DOHH2 (cell line): ENCODE measurements around the gene ELK3.

ENCODE experiments used
- H3F3A ChIP-seq: fragments of 200-600 bp; sonication (generic), shearing (Covaris generic); 2 replicates; pipeline ENCODE4 v1.6.0; 2016; ENCODE audit warnings: antibody characterized with exemption, mild to moderate bottlenecking; ENCODE audit not compliant: control insufficient read depth, insufficient read depth
- H3K27ac ChIP-seq: fragments of 200-600 bp; sonication (generic); 2 replicates; pipeline ENCODE4 v1.5.1; 2014; ENCODE audit warnings: low read depth, mild to moderate bottlenecking, low read length, moderate library complexity
- H3K27me3 ChIP-seq: fragments of 200-600 bp; sonication (generic); 2 replicates; pipeline ENCODE4 v1.6.1; 2014; ENCODE audit warnings: mild to moderate bottlenecking, low read length, mixed read lengths; ENCODE audit not compliant: control insufficient read depth
- H3K36me3 ChIP-seq: fragments of 200-600 bp; sonication (generic); 2 replicates; pipeline ENCODE4 v1.6.1; 2014; ENCODE audit warnings: mild to moderate bottlenecking, low read length, moderate library complexity, mixed read lengths; ENCODE audit not compliant: control insufficient read depth
- H3K4me1 ChIP-seq: fragments of 200-600 bp; sonication (generic); 2 replicates; pipeline ENCODE4 v1.6.1; 2014; ENCODE audit warnings: mild to moderate bottlenecking, low read length, mixed read lengths; ENCODE audit not compliant: control insufficient read depth
- H3K4me2 ChIP-seq: fragments of 200-600 bp; sonication (generic); 2 replicates; pipeline ENCODE4 v1.6.0; 2014; ENCODE audit warnings: mild to moderate bottlenecking, low read length, moderate library complexity
- H3K4me3 ChIP-seq: fragments of 200-600 bp; sonication (generic); 2 replicates; pipeline ENCODE4 v1.5.1; 2014; ENCODE audit warnings: mild to moderate bottlenecking, low read length, mixed read lengths
- H3K79me2 ChIP-seq: fragments of 200-600 bp; sonication (generic); 2 replicates; pipeline ENCODE4 v1.6.1; 2014; ENCODE audit warnings: mild to moderate bottlenecking, low read length, mixed read lengths; ENCODE audit not compliant: control insufficient read depth
- H3K9me2 ChIP-seq: fragments of 200-600 bp; sonication (generic); replicated peaks from 2 replicates; pipeline ENCODE4 v1.6.1; 2014; ENCODE audit warnings: mild to moderate bottlenecking, low read length, mixed read lengths; ENCODE audit not compliant: control insufficient read depth
- H3K9me3 ChIP-seq: fragments of 200-600 bp; sonication (generic); 2 replicates; pipeline ENCODE4 v1.6.1; 2014; ENCODE audit warnings: antibody characterized with exemption, low read length, mixed read lengths; ENCODE audit not compliant: control insufficient read depth, insufficient read depth
- H4K20me1 ChIP-seq: fragments of 200-600 bp; sonication (generic); 2 replicates; pipeline ENCODE4 v1.6.0; 2014; ENCODE audit warnings: low read depth, mild to moderate bottlenecking, antibody characterized with exemption, low read length, moderate library complexity; ENCODE audit not compliant: control insufficient read depth, insufficient read depth
- EZH2phosphoT487 ChIP-seq: fragments of 200-600 bp; sonication (generic); IDR thresholded peaks from 2 replicates; pipeline ENCODE4 v1.6.1; 2017; ENCODE audit warnings: borderline replicate concordance, mild to moderate bottlenecking, antibody characterized with exemption, low read length, moderate library complexity, mixed read lengths
- TF ChIP-seq, protein P1 (sequence below): fragments of 200-600 bp; sonication (generic); IDR thresholded peaks from one replicate; pipeline ENCODE4 v1.5.1; 2014; ENCODE audit warnings: antibody characterized with exemption, mild to moderate bottlenecking, low read depth, low read length; ENCODE audit not compliant: poor library complexity, severe bottlenecking

Gene ELK3

DNA sequence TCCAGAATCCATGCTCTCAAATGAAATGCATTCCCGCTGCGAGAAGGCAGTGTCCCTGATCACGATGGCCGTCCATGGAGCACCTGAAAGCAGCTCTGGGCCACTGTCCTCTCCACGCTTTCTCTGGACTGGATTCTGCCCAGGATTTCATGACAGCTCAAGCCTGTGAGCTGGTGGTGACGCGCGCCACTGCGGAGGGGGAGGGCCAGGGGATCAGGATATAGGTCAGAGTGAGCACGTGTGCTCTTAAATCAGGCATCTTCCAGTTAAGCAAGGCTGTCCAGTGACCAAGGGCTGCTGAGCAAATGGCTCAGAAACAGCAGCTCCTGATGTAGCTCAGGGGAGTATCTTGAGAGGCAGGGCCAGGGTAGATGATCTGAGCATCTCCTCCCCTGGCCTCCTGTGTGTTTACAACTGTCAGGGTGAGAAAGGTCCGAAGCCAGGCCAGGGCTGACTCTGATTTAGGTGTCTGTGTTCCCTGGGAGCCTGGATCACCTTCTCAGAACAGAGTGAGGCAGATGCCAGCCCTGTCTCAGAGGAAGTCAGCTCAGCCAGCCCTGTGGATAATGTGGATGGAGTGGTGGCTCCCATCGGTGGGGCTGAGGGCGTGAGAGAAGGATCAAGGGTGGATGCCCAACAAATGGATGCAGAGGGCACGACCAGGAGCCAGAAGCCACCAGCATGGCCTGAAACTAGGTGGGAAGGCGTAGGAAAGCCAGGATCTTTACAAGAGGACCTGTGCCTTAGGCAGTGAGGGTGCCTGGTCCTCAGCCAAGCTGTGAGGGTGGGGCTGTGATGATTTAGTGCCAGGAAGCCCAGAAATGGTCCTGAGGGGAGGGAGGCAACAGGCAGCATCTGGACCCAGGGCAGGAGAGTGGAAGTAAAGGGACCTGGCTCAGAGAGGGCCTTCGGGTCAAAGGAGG is 55.3 kb downstream of the ELK3 start:
- Histone ChIP-seq H3K4me3 (no peak overlapping the region), H3K79me2 (no peaks in the 10 kb centered on the region), H3K9me3 (no peaks in the 10 kb centered on the region), H3K27me3 (no peaks in the 10 kb centered on the region), H3F3A (no peaks in the 10 kb centered on the region), H4K20me1 (peaks cover 2% of the 10 kb centered on the region; the same call in 1 of the 2 replicates), H3K36me3 (peaks cover 22% of the 10 kb centered on the region; the same call in 1 of the 2 replicates), H3K4me1 (no peaks in the 10 kb centered on the region), H3K27ac (no peak overlapping the region), H3K9me2 (no peaks in the 10 kb centered on the region), H3K4me2 (no peak overlapping the region)
- no peak for TF ChIP-seq EZH2phosphoT487
- TF ChIP-seq, protein P1, sequence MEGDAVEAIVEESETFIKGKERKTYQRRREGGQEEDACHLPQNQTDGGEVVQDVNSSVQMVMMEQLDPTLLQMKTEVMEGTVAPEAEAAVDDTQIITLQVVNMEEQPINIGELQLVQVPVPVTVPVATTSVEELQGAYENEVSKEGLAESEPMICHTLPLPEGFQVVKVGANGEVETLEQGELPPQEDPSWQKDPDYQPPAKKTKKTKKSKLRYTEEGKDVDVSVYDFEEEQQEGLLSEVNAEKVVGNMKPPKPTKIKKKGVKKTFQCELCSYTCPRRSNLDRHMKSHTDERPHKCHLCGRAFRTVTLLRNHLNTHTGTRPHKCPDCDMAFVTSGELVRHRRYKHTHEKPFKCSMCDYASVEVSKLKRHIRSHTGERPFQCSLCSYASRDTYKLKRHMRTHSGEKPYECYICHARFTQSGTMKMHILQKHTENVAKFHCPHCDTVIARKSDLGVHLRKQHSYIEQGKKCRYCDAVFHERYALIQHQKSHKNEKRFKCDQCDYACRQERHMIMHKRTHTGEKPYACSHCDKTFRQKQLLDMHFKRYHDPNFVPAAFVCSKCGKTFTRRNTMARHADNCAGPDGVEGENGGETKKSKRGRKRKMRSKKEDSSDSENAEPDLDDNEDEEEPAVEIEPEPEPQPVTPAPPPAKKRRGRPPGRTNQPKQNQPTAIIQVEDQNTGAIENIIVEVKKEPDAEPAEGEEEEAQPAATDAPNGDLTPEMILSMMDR, result no peak

DNA sequence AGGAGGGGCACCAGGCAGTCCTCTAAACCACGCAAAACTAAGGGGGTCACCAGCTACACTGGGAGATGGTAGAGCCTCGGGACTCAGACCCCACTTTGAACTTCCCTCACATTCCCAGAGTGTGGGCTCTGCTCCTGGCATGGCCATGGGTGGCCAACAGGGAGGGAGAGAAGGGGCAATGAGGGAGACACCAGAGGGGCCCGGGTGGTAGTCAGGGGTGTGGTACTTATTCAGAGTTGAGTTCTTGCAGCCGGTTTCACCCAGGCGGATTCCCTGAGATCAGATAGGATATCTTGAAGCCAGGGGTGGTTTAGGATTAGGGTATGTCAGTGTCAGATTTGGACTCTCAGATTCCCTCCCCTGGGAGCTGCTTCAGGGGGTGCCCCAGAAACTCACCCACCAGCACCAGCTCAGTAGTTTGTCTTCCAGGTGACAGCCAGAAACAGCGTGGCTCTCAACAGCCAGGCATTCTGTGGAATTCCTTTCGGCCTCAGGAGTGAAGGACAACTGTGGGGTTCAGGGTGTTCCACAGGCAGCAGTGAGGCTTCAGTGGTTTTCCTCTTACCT is 56.0 kb downstream of the ELK3 start:
- peaks cover 22% of the 10 kb centered on the region; the same call in 1 of the 2 replicates for H3K36me3 ChIP-seq
- H3K9me3 ChIP-seq, result no peaks in the 10 kb centered on the region
- no peaks in the 10 kb centered on the region for H3K27me3 ChIP-seq
- H3K27ac ChIP-seq, result no peak overlapping the region
- peaks cover 2% of the 10 kb centered on the region; the same call in 1 of the 2 replicates for H4K20me1 ChIP-seq
- TF ChIP-seq, protein P1, result no peak
- no peak for TF ChIP-seq EZH2phosphoT487
- H3K4me1 ChIP-seq, result no peaks in the 10 kb centered on the region
- no peaks in the 10 kb centered on the region for H3K9me2 ChIP-seq
- no peaks in the 10 kb centered on the region for H3K79me2 ChIP-seq
- H3K4me3 ChIP-seq, result no peak overlapping the region
- H3K4me2 ChIP-seq, result no peak overlapping the region
- H3F3A ChIP-seq, result no peaks in the 10 kb centered on the region

DNA sequence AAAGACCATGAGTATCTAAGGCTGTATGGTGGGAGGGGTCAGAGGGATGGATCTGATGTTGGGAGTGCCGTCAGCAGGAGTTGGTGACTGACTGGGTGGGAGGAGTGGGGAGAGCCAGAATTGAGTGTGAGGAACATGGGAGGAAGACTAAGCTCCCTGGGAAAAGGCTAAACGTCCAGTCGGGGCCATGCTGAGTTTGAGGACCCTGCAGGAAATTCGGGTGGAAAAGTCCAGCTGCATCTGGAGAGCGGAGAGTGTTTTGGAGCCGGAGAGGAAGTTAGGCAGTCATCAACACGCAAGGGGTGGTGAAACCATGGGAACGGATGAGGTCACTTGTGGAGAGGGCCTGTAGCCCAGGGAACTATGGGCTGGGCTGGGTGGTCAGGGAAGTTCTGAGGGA is 60.9 kb downstream of the ELK3 start:
- no peaks in the 10 kb centered on the region for H3K27me3 ChIP-seq

More for the DNA sequence above, 60.9 kb downstream of the ELK3 start:
- H3K27ac ChIP-seq, result no peak overlapping the region
- no peak overlapping the region for H3K4me2 ChIP-seq
- no peaks in the 10 kb centered on the region for H3K9me3 ChIP-seq
- TF ChIP-seq EZH2phosphoT487, result no peak
- H3K9me2 ChIP-seq, result no peaks in the 10 kb centered on the region
- peaks cover 20% of the 10 kb centered on the region for H3K36me3 ChIP-seq
- no peaks in the 10 kb centered on the region for H3K79me2 ChIP-seq
- H3K4me1 ChIP-seq, result peaks cover 12% of the 10 kb centered on the region
- 0 out of 2 replicates have a peak, but pooled peaks cover 4% of the 10 kb centered on the region for H4K20me1 ChIP-seq
- H3F3A ChIP-seq, result no peaks in the 10 kb centered on the region
- no peak overlapping the region for H3K4me3 ChIP-seq
